C4-2B (cell line): ENCODE data around the gene AMOTL2.

Experiments used
- ZFX ChIP-seq: fragments of 450-650 bp; IDR thresholded peaks from 2 replicates; pipeline ENCODE4 v1.6.1; 2017
- TF ChIP-seq, protein P1 (sequence below): fragments of 450-650 bp; conservative IDR thresholded peaks from 2 replicates; pipeline ENCODE4 v1.5.1; 2017; ENCODE audit warnings: mild to moderate bottlenecking

GRCh38 chr3:134341389-134341788 is 32.9 kb downstream of the AMOTL2 start:
- TF ChIP-seq, protein P1, sequence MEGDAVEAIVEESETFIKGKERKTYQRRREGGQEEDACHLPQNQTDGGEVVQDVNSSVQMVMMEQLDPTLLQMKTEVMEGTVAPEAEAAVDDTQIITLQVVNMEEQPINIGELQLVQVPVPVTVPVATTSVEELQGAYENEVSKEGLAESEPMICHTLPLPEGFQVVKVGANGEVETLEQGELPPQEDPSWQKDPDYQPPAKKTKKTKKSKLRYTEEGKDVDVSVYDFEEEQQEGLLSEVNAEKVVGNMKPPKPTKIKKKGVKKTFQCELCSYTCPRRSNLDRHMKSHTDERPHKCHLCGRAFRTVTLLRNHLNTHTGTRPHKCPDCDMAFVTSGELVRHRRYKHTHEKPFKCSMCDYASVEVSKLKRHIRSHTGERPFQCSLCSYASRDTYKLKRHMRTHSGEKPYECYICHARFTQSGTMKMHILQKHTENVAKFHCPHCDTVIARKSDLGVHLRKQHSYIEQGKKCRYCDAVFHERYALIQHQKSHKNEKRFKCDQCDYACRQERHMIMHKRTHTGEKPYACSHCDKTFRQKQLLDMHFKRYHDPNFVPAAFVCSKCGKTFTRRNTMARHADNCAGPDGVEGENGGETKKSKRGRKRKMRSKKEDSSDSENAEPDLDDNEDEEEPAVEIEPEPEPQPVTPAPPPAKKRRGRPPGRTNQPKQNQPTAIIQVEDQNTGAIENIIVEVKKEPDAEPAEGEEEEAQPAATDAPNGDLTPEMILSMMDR: no peak
- TF ChIP-seq ZFX: no peak
